ENCODE results near the gene SMYD1.
"Not testable (repeated sequence)": the region's sequence is repeated elsewhere in the genome, so short reads cannot be mapped to it uniquely, and the experiment has no call there.

The SMYD1 gene

GRCh38 chr2:88067598-88067997, at the start of gene SMYD1:
Gene SMYD1, plus strand, starts transcription at chr2:88067825. Its CDS starts 40 bp downstream, at chr2:88067865.
- no peak for TF ChIP-seq CTCF (IDR thresholded peaks at IDR 0.05; ENCODE audit: low read depth, low read length, missing control alignments)
- no peak for DNase-seq (ENCODE audit: low read depth)
- no peak within 1 kb of the TSS for H3K4me3 ChIP-seq (ENCODE audit: low read depth, low read length)

- H3K4me3 ChIP-seq (ENCODE audit: low read depth, low read length); DNase-seq (ENCODE audit: low read depth): not testable (repeated sequence)
Observed at GRCh38 chr2:88018077-88018805, 49.4 kb upstream of the SMYD1 start.

- TF ChIP-seq CTCF (IDR thresholded peaks at IDR 0.05; ENCODE audit: low read depth, low read length, missing control alignments): no peak
- DNase-seq (ENCODE audit: low read depth): no peak
Observed at GRCh38 chr2:88018909-88019308, 48.7 kb upstream of the SMYD1 start.

GRCh38 chr2:88019985-88020384, 47.6 kb upstream of the SMYD1 start:
- DNase-seq (ENCODE audit: low read depth): no peak
- no peak for TF ChIP-seq CTCF (IDR thresholded peaks at IDR 0.05; ENCODE audit: low read depth, low read length, missing control alignments)
- no peak overlapping the region for H3K4me3 ChIP-seq (ENCODE audit: low read depth, low read length)

More at GRCh38 chr2:88018909-88019308, 48.7 kb upstream of the SMYD1 start:
- no peak overlapping the region for H3K4me3 ChIP-seq (ENCODE audit: low read depth, low read length)

GRCh38 chr2:88022669-88022921, 45.0 kb upstream of the SMYD1 start:
- no peak for TF ChIP-seq CTCF (IDR thresholded peaks at IDR 0.05; ENCODE audit: low read depth, low read length, missing control alignments)
- no peak for DNase-seq (ENCODE audit: low read depth)
- H3K4me3 ChIP-seq (ENCODE audit: low read depth, low read length): no peak overlapping the region

- TF ChIP-seq CTCF (IDR thresholded peaks at IDR 0.05; ENCODE audit: low read depth, low read length, missing control alignments): no peak
- no peak overlapping the region for H3K4me3 ChIP-seq (ENCODE audit: low read depth, low read length)
- DNase-seq (ENCODE audit: low read depth): no peak
Observed at GRCh38 chr2:88024509-88024908, 43.1 kb upstream of the SMYD1 start.

- H3K4me3 ChIP-seq (ENCODE audit: low read depth, low read length): no peak overlapping the region
- no peak for DNase-seq (ENCODE audit: low read depth)
- TF ChIP-seq CTCF (IDR thresholded peaks at IDR 0.05; ENCODE audit: low read depth, low read length, missing control alignments): no peak
Observed at GRCh38 chr2:88027697-88028389, 39.8 kb upstream of the SMYD1 start.

Measured in GM12864 (cell line).